Measurements from ENCODE around the gene ATXN1.

The ATXN1 gene

DNA sequence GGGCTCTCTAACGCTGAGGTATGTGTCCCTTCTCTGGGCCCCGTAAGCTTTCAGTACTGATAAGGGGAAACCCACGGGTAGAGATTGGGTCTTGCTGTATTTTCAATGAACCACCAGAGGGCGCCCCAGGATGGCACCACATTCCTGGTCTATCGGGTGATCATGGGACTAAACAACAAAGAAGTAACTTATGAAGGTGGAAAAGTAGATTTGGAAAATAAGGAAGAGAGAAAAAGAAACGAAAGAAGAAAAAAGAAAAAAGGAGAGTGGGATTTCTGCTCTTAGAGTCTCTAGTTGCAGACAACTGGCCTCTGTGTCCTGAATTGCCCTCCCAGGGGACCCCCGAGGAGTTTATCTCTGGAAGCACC lies 429.1 kb downstream of the ATXN1 start:
- Mint-ChIP-seq H3K27me3 (no peaks in the 10 kb centered on the region), H3K36me3 (ENCODE audit: low read depth) (no peaks in the 10 kb centered on the region), H3K27ac (no peak overlapping the region), H3K9me3 (no peaks in the 10 kb centered on the region), H3K4me1 (no peaks in the 10 kb centered on the region), H3K4me3 (no peak overlapping the region)
- ATAC-seq (peak; percentile 98), DNase-seq (peak; percentile 85)

GRCh38 chr6:16331384-16332174 lies 429.7 kb downstream of the ATXN1 start:
- Mint-ChIP-seq H3K4me3 (no peak overlapping the region), H3K4me1 (no peaks in the 10 kb centered on the region), H3K27me3 (no peaks in the 10 kb centered on the region), H3K27ac (no peak overlapping the region), H3K9me3 (no peaks in the 10 kb centered on the region), H3K36me3 (ENCODE audit: low read depth) (no peaks in the 10 kb centered on the region)
- ATAC-seq = peak; percentile 79
- peak; percentile 75 for DNase-seq

GRCh38 chr6:16329233-16329632 lies 432.0 kb downstream of the ATXN1 start:
- Mint-ChIP-seq H3K9me3 (no peaks in the 10 kb centered on the region), H3K4me3 (no peak overlapping the region), H3K27me3 (no peaks in the 10 kb centered on the region), H3K27ac (no peak overlapping the region), H3K4me1 (peaks cover 17% of the 10 kb centered on the region), H3K36me3 (ENCODE audit: low read depth) (peaks cover 11% of the 10 kb centered on the region)
- no peak for DNase-seq
- ATAC-seq = no peak

GRCh38 chr6:16327777-16328325 lies 433.4 kb downstream of the ATXN1 start:
- no peaks in the 10 kb centered on the region for H3K27me3 Mint-ChIP-seq
- DNase-seq = no peak
- H3K36me3 Mint-ChIP-seq (ENCODE audit: low read depth) = peaks cover 11% of the 10 kb centered on the region
- H3K4me1 Mint-ChIP-seq = peaks cover 30% of the 10 kb centered on the region
- no peak for ATAC-seq
- H3K4me3 Mint-ChIP-seq = no peak overlapping the region
- H3K9me3 Mint-ChIP-seq = no peaks in the 10 kb centered on the region
- H3K27ac Mint-ChIP-seq = peak overlapping the region; percentile 27

DNA sequence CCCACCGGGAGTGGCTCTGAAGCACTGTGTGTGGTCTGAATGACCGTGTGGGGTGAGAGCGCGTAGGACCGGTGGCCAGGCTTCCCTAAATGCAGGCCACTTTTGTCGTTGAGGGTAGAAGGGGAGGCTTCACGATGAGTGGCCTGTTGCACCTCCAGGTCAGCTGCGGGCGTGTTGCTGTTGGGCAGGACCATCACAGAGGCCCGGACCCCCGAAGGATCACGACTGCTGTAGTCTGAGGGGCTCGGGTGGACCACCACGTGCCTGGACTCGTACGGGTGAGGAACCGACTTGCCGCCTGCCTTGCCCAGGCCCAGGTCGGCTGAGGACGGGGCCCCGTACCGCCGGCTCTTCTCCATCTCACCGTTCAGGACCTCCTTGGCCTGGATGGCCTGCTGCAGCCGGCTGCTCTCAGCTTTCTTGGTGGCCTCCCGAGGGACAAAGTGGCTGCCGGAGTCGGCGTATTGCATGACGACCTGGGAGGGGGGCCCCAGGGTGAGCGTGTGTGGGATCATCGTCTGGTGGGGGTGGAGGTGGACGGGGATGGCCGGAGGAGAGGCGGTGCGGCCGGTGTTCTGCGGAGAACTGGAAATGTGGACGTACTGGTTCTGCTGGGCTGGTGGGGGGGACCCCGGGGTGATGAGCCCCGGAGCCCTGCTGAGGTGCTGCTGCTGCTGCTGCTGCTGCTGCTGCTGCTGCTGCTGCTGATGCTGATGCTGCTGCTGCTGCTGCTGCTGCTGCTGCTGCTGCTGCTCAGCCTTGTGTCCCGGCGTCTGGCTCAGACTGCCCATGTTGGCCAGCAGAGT lies 434.1 kb downstream of the ATXN1 start:
- Mint-ChIP-seq H3K9me3 (no peaks in the 10 kb centered on the region), H3K27ac (no peak overlapping the region), H3K4me3 (no peak overlapping the region), H3K27me3 (no peaks in the 10 kb centered on the region), H3K36me3 (ENCODE audit: low read depth) (peaks cover 11% of the 10 kb centered on the region), H3K4me1 (peaks cover 36% of the 10 kb centered on the region)
- ATAC-seq = no peak
- DNase-seq = no peak

GRCh38 chr6:16326531-16326930 lies 434.7 kb downstream of the ATXN1 start:
- peaks cover 43% of the 10 kb centered on the region for H3K4me1 Mint-ChIP-seq
- H3K36me3 Mint-ChIP-seq (ENCODE audit: low read depth) = peaks cover 11% of the 10 kb centered on the region
- H3K27me3 Mint-ChIP-seq = no peaks in the 10 kb centered on the region
- no peak overlapping the region for H3K27ac Mint-ChIP-seq
- DNase-seq (no peak), ATAC-seq (no peak)
- no peaks in the 10 kb centered on the region for H3K9me3 Mint-ChIP-seq
- H3K4me3 Mint-ChIP-seq = no peak overlapping the region

GRCh38 chr6:16324606-16325225 lies 436.5 kb downstream of the ATXN1 start:
- ATAC-seq = no peak
- Mint-ChIP-seq H3K36me3 (ENCODE audit: low read depth) (peaks cover 11% of the 10 kb centered on the region), H3K4me3 (no peak overlapping the region), H3K27me3 (no peaks in the 10 kb centered on the region), H3K9me3 (no peaks in the 10 kb centered on the region), H3K27ac (peak overlapping the region; percentile 59), H3K4me1 (peaks cover 61% of the 10 kb centered on the region)
- DNase-seq = no peak

DNA sequence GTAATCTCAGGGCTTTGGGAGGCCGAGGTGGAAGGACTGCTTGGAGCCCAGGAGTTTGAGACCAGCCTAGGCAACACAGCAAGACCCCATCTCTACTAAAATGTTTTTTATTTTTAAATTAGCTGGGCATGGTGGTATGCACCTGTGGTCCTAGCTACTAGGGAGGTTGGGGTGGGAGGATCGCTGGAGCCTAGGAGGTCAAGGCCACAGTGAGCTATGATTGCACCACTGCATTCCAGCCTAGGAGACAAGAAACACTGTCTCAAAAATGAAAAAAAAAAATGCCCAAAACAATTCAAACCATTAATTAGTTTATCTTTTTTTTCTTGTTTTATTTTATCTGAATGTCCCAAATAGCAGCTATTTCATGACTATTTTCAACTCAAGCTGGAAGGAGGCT lies 437.1 kb downstream of the ATXN1 start:
- Mint-ChIP-seq H3K9me3 (no peaks in the 10 kb centered on the region), H3K4me3 (no peak overlapping the region), H3K36me3 (ENCODE audit: low read depth) (peaks cover 11% of the 10 kb centered on the region), H3K27ac (peak overlapping the region; percentile 59), H3K4me1 (peaks cover 66% of the 10 kb centered on the region), H3K27me3 (no peaks in the 10 kb centered on the region)
- DNase-seq (no peak), ATAC-seq (no peak)

DNA sequence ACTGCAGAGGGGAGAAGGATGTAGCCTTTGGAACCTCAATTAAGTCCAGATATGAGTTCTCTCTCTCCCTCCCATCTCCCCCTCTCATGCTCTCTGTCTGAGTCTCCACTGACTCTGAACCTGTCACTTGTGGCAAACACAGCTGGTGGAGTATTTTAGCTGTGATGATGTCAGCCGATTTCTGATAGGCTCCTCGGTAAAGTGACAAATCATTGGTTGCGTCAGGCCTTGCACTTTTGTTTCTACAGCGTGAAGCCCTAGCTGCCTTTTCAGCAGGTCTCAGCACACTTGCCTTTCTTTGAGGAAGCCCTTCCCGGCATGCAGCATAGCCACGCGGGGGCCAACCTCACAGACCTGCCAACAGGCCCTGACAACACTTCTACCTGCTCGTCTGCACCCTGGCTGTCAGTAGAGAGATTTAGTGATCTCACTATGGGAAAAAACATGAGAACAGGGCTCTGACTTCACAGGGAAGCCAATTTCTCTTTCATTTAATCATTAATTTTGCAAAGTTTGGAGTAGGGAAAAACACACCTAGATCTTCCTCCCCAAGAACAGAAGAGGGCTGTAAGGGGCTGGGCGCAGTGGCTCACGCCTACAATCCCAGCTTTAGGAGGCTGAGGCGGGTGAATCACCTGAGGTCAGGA lies 438.5 kb downstream of the ATXN1 start:
- ATAC-seq (peak; percentile 79), DNase-seq (peak; percentile 69)
- H3K36me3 Mint-ChIP-seq (ENCODE audit: low read depth) = peaks cover 14% of the 10 kb centered on the region
- H3K27ac Mint-ChIP-seq = peak overlapping the region; percentile 92
- no peaks in the 10 kb centered on the region for H3K27me3 Mint-ChIP-seq
- H3K9me3 Mint-ChIP-seq = no peaks in the 10 kb centered on the region
- H3K4me1 Mint-ChIP-seq = peaks cover 80% of the 10 kb centered on the region
- peak overlapping the region; percentile 57 for H3K4me3 Mint-ChIP-seq

DNA sequence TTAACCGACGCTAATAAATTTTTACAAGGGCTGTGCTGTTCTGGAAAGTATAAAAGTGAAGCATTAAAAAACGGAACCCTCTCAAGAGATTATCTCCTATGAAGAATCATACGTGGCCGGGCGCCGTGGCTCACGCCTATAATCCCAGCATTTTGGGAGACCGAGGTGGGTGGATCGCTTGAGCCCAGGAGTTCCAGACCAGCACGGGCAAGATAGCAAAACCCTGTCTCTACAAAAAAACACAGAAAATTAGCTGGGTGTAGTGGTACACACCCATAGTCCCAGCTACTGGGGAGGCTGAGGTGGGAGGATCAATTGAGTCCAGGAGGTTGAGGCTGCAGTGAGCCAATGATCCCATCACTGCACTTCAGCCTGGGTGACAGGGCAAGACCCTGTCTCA lies 439.4 kb downstream of the ATXN1 start:
- H3K36me3 Mint-ChIP-seq (ENCODE audit: low read depth) = peaks cover 16% of the 10 kb centered on the region
- no peaks in the 10 kb centered on the region for H3K9me3 Mint-ChIP-seq
- ATAC-seq (no peak), DNase-seq (no peak)
- H3K27me3 Mint-ChIP-seq = no peaks in the 10 kb centered on the region
- H3K4me1 Mint-ChIP-seq = peaks cover 89% of the 10 kb centered on the region
- H3K4me3 Mint-ChIP-seq = no peak overlapping the region
- peak overlapping the region; percentile 92 for H3K27ac Mint-ChIP-seq

- DNase-seq = no peak
- Mint-ChIP-seq H3K27ac (peak overlapping the region; percentile 91), H3K36me3 (ENCODE audit: low read depth) (peaks cover 13% of the 10 kb centered on the region), H3K4me1 (peaks cover 92% of the 10 kb centered on the region), H3K4me3 (no peak overlapping the region), H3K9me3 (no peaks in the 10 kb centered on the region), H3K27me3 (no peaks in the 10 kb centered on the region)
- ATAC-seq = no peak
These were observed 439.9 kb downstream of the ATXN1 start for GRCh38 chr6:16321341-16321710.

- Mint-ChIP-seq H3K9me3 (no peaks in the 10 kb centered on the region), H3K36me3 (ENCODE audit: low read depth) (peaks cover 10% of the 10 kb centered on the region), H3K27me3 (no peaks in the 10 kb centered on the region), H3K27ac (peak overlapping the region; percentile 91), H3K4me3 (peak overlapping the region; percentile 72), H3K4me1 (peaks cover 90% of the 10 kb centered on the region)
- DNase-seq (no peak), ATAC-seq (no peak)
These were observed 440.5 kb downstream of the ATXN1 start for GRCh38 chr6:16320533-16321340.

DNA sequence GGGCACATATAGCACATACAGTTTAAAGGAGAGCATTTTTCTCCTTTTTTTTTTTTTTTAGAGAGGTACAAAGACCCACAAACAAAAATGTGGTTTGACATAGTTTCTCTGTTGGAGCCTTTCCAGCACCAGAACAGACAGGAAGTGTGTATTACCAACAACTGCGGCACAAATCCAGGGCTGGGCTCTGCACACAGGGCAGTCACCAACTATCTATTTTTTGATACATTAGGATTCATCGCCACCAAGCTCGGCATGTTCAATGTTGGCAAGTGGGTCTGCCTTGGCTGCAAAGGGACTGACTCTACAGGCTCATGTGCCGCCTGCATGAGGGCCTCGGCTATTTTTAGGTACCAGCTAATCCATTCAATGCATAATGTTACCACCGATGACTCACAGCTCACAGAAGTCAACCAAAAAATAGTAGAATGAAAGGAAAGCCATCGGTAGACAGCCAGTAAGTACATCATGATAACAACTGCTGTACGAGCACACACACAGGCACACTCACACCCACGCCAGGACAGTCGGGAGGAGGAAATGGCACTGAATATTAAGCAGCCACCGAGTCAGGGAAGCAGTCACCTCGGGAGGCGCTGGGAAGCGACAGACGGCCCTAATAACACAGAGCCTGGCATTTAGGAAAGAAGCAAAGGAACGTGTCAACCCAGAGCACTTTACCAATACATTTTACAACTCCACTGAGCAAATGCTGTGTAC lies 441.3 kb downstream of the ATXN1 start:
- ATAC-seq (peak; percentile 75), DNase-seq (peak; percentile 60)
- peaks cover 6% of the 10 kb centered on the region for H3K36me3 Mint-ChIP-seq (ENCODE audit: low read depth)
- no peaks in the 10 kb centered on the region for H3K27me3 Mint-ChIP-seq
- H3K9me3 Mint-ChIP-seq = no peaks in the 10 kb centered on the region
- H3K4me1 Mint-ChIP-seq = peaks cover 82% of the 10 kb centered on the region
- H3K27ac Mint-ChIP-seq = peak overlapping the region; percentile 91
- peak overlapping the region; percentile 72 for H3K4me3 Mint-ChIP-seq
